Fibroblast of villous mesenchyme (primary cell): Measurements from ENCODE around the gene TCF3. TPM values are rescaled to one million over a fixed set of nuclear protein-coding genes. Genes with fewer than 3 reads are reported as not detected.

ENCODE experiments used
- DNase-seq: peaks from one replicate; pipeline ENCODE4 v3.0.0-alpha.2; 2010; ENCODE audit warnings: low read depth
- H3K4me3 ChIP-seq: 2 replicates; pipeline ENCODE4 v1.5.1; 2011; ENCODE audit warnings: low read depth, mild to moderate bottlenecking, low read length
- total RNA-seq: library from RNA; depleted of rRNA; stranded (reverse); fragments of >200 nt; gene quantifications from 2 replicates; pipeline ENCODE4 v1.2.3, GENCODE V29; 2012
- TF ChIP-seq, protein P1 (sequence below): IDR thresholded peaks from 2 replicates; pipeline ENCODE4 v1.5.1; 2012; ENCODE audit warnings: low read depth, mild to moderate bottlenecking, low read length; ENCODE audit not compliant: insufficient read depth

TCF3 gene
- total RNA-seq, 1 donor = 57.0 TPM

DNA sequence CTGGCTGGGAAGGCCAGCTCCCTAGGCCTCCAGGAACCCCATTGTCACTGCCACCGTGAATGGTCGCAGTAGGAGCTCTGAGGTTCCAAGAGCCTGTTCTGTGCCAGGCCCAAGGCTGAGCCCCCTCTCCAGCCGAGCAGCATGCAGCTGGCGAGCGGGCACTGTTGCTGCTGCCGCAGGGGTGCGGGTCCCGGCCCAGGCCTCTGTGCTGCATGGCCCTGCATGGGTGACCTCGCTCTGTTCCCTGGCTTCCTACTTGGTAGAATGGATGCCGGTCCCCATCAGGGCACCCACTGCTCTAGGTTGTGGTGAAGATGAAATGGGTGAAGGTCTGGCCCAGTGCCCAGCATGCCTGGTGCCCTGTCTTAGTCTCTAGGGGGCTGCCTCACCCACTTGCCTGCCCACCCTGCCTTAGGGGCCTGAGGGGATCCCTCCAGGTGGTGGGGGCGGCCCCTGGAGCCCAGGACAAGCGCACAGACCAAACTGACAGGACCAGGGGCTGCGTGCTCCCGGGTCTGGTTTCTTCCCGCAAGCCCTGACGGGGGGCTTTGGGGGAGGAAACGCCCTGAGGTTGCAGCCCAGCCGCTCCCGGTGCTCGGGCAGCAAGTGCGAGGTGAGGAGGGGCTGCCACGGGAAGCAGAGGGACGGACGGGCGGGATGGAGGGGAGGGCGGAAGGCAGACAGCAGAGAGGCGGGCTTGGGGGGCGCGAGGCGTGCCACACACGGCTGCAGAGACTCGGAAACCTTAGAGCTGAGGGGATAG, 38.4 kb downstream of the TCF3 start:
- TF ChIP-seq, protein P1, sequence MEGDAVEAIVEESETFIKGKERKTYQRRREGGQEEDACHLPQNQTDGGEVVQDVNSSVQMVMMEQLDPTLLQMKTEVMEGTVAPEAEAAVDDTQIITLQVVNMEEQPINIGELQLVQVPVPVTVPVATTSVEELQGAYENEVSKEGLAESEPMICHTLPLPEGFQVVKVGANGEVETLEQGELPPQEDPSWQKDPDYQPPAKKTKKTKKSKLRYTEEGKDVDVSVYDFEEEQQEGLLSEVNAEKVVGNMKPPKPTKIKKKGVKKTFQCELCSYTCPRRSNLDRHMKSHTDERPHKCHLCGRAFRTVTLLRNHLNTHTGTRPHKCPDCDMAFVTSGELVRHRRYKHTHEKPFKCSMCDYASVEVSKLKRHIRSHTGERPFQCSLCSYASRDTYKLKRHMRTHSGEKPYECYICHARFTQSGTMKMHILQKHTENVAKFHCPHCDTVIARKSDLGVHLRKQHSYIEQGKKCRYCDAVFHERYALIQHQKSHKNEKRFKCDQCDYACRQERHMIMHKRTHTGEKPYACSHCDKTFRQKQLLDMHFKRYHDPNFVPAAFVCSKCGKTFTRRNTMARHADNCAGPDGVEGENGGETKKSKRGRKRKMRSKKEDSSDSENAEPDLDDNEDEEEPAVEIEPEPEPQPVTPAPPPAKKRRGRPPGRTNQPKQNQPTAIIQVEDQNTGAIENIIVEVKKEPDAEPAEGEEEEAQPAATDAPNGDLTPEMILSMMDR = no peak
- no peak for DNase-seq
- H3K4me3 ChIP-seq = no peak overlapping the region

- no peak overlapping the region for H3K4me3 ChIP-seq
- TF ChIP-seq, protein P1 = no peak
- no peak for DNase-seq
Measured at GRCh38 chr19:1613146-1613545, 39.3 kb downstream of the TCF3 start.

GRCh38 chr19:1612114-1613086, 40.0 kb downstream of the TCF3 start:
- DNase-seq = no peak
- TF ChIP-seq, protein P1 = no peak
- no peak overlapping the region for H3K4me3 ChIP-seq

DNA sequence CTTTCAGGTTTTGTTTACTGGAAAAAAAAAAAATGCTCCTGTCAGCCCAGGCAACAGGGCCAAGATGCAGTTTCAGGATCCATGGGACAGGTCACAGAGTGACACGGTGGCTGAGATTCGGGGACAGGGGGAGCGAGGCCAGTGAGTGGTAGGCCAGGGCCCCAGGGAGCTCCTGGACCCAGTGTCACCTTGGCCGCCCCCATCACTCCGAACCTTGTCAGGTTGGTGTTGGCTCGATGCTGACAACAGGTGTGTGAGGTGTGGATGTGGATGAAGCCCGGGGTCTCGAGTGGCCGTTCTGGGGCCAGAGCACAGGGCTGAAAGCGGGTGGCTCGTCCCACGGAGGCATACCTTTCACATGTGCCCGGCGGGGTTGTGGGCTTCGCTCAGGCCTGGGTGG, 41.1 kb downstream of the TCF3 start:
- no peak for DNase-seq
- TF ChIP-seq, protein P1 = no peak
- H3K4me3 ChIP-seq = no peak overlapping the region

- no peak overlapping the region for H3K4me3 ChIP-seq
- DNase-seq = no peak
- TF ChIP-seq, protein P1 = no peak
Measured at GRCh38 chr19:1610579-1610978, 41.8 kb downstream of the TCF3 start.

DNA sequence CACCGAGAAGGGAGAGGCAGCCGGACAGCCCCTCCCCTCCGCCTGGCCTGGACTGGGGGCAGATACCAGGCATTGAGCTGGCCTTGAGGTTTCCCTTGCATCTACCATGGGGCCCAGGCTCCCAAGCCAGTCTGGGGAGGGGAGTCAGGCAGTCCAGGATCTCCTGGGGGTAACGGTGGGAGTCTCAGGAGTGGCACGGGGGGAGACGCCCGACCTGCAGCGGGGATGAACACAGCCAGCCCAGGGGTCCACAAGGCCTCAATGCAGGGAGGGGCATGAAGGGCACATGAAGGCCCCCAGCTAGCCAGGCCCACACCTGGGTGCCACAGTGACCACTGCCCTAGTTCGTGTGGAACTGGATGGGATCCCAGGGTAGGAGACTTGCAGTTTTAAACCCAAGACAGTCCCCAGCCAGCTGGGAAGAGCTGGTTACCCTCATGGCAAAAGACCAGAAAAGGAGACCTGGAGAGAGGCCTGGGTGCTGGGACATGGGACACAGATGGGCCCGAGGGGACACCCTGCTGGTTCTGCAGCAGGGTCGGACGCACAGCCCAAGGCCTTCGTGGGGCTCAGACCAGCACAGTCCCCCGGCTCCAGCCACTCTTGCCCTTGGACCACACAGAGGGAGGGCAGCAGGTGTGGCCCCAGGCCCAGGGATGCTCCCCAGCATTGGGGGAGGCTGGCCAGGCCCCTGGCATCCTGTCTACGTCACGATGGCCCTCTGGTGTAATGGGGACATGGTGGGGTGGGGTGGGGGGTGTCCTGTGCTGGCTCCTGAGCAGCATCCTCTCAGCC, 42.5 kb downstream of the TCF3 start:
- no peak overlapping the region for H3K4me3 ChIP-seq
- TF ChIP-seq, protein P1 = no peak
- DNase-seq = no peak
